Pancreas (tissue), 10 donors: ENCODE data around the gene VCP. TPM values are rescaled to one million over a fixed set of nuclear protein-coding genes. Genes with fewer than 3 reads are reported as not detected.
A peak's percentile ranks its signal among the peaks of the same experiment; 100 is the strongest.

Source experiments
- ATAC-seq, 4 donors: fragments of 200-7000 bp; cut with Tn5 transposase; one replicate each; pipeline versions ENCODE4 v1.8.0 to v1.9.1; 2020; ENCODE audit warnings: mild to moderate bottlenecking in 4 of 4, moderate library complexity in 4 of 4
- DNase-seq, 6 donors: peaks; one replicate each; pipeline ENCODE4 v3.0.0-alpha.2; 2020
- FAIRE-seq: peaks from 2 replicates; lab custom pipeline; 2012; peaks lifted over from hg19 to GRCh38; lab: Jason Lieb, UNC
- H3K27ac ChIP-seq, 4 donors: fragments of 200-600 bp; sonication (generic); 1 replicate in 3 of 4; 2 replicates in 1 of 4; pipeline versions ENCODE4 v1.5.0 to v1.8.0; 2020
- H3K27me3 ChIP-seq, 4 donors: fragments of 200-600 bp; one replicate each; pipeline ENCODE4 v1.8.0; 2021
- H3K36me3 ChIP-seq, 3 donors: fragments of 200-600 bp; sonication (generic) in 1 of 3; one replicate each; pipeline versions ENCODE4 v1.5.0 to v1.8.0; 2020 to 2021
- H3K4me1 ChIP-seq, 3 donors: fragments of 200-600 bp; one replicate each; pipeline ENCODE4 v1.8.0; 2021
- H3K4me3 ChIP-seq, 4 donors: fragments of 200-600 bp; sonication (generic) in 2 of 4; one replicate each; pipeline versions ENCODE4 v1.5.0 to v1.8.0; 2020 to 2021
- H3K9me3 ChIP-seq, 4 donors: fragments of 200-600 bp; one replicate each; pipeline ENCODE4 v1.8.0; 2021
- CTCF ChIP-seq, 4 donors: fragments of 200-600 bp; sonication (generic) in 3 of 4; IDR thresholded peaks; one replicate each; pipeline versions ENCODE4 v1.5.0 to v1.8.0; 2021; ENCODE audit warnings: antibody characterized with exemption in 4 of 4
- WGBS, 2 donors: extraction: QIAGEN DNeasy Blood & Tissue Kit; methylation state at CpG; one replicate each; pipeline ENCODE4 v1.1.7; 2013; 5-methylcytosine and 5-hydroxymethylcytosine counted together
- intact Hi-C, 3 donors: fragments of 100-400 bp; cut with DNase I; formaldehyde crosslinking; loops; one replicate each; pipeline versions ENCODE4 v1.11.1 to v1.14.2; 2022
- polyA plus RNA-seq, 2 donors: library from polyadenylated mRNA; stranded (reverse); fragments of 200-250 nt; gene quantifications; one replicate each; pipeline ENCODE4 v1.2.3, GENCODE V29; 2013
- total RNA-seq, 6 donors: library from RNA; stranded (reverse); fragmentation: NEBNext Ultra II Directional in 4 of 6; extraction: Animal tissue kit (Norgen Biotek cat#: 25700) in 4 of 6; gene quantifications; one replicate each; pipeline versions ENCODE4 v1.2.1 to v1.2.4, GENCODE V29; 2021 to 2023
- donor health status: healthy with polysubstance abuse.
- donor health status: DM: no; HTN: no; CAD: no; lungs with moderate emphysema.
- donor health status: DM: no; HTN: no; CAD: no.
- donor health status: control.
- donor health status: control.
- donor health status: Bipolar disorder and iron deficiency.
- donor health status: DM: yes; HTN: yes; CAD: no.
- donor health status: DM: no; HTN: no; CAD: no.
- donor health status: DM: no; HTN: no; CAD: no.
- donor health status: DM: yes; HTN: yes; CAD: no.

Gene VCP
- total and polyA plus RNA-seq, 8 donors: 32.5 to 104 (median 57.3) TPM

- H3K4me3 ChIP-seq: peak overlapping the region in 1 of 4 donors; percentile 77
- intact Hi-C loops: no loop called here
- DNase-seq (peak in 2 of 6 donors; percentile 48 to 55), FAIRE-seq (no peak), ATAC-seq (no peak)
- no peaks in the 10 kb centered on the region for H3K27me3 ChIP-seq
- 29 to 43% methylated on average over 3 of the region's 3 CpGs for WGBS, 2 donors
- peaks cover 0 to 9% (median 0%) of the 10 kb centered on the region in 3 donors for H3K36me3 ChIP-seq
- peak overlapping the region in 1 of 4 donors; percentile 72 for H3K27ac ChIP-seq
- H3K9me3 ChIP-seq: no peaks in the 10 kb centered on the region
- no peak for TF ChIP-seq CTCF (IDR thresholded peaks at IDR 0.05)
- peaks cover 0 to 27% (median 15%) of the 10 kb centered on the region in 3 donors for H3K4me1 ChIP-seq
Measured at GRCh38 chr9:35110327-35110761, 37.9 kb upstream of the VCP start.

- intact Hi-C loops: no loop called here
Measured at GRCh38 chr9:35108946-35109575, 36.6 kb upstream of the VCP start.

GRCh38 chr9:35108461-35108860, 36.0 kb upstream of the VCP start:
- Histone ChIP-seq H3K27me3 (no peaks in the 10 kb centered on the region), H3K36me3 (peaks cover 0 to 9% (median 0%) of the 10 kb centered on the region in 3 donors), H3K9me3 (no peaks in the 10 kb centered on the region), H3K4me1 (peaks cover 0 to 16% (median 7%) of the 10 kb centered on the region in 3 donors), H3K4me3 (no peak overlapping the region), H3K27ac (no peak overlapping the region)
- FAIRE-seq: no peak
- WGBS, 2 donors: 92% methylated on average over 6 of the region's 6 CpGs
- no peak for ATAC-seq
- TF ChIP-seq CTCF (IDR thresholded peaks at IDR 0.05): no peak
- DNase-seq: no peak
- intact Hi-C loops: no loop called here

More at GRCh38 chr9:35108946-35109575, 36.6 kb upstream of the VCP start:
- Histone ChIP-seq H3K27me3 (no peaks in the 10 kb centered on the region), H3K4me1 (peaks cover 0 to 18% (median 8%) of the 10 kb centered on the region in 3 donors), H3K36me3 (peaks cover 0 to 9% (median 0%) of the 10 kb centered on the region in 3 donors), H3K27ac (no peak overlapping the region), H3K4me3 (no peak overlapping the region), H3K9me3 (no peaks in the 10 kb centered on the region)
- WGBS, 2 donors: 56 to 73% methylated on average over 7 to 8 of the region's 8 CpGs
- FAIRE-seq: no peak
- no peak for ATAC-seq
- DNase-seq: peak in 1 of 6 donors; percentile 8
- TF ChIP-seq CTCF (IDR thresholded peaks at IDR 0.05): no peak

- Histone ChIP-seq H3K36me3 (peaks cover 0 to 9% (median 0%) of the 10 kb centered on the region in 3 donors), H3K4me3 (no peak overlapping the region), H3K9me3 (no peaks in the 10 kb centered on the region), H3K4me1 (peaks cover 0 to 19% (median 7%) of the 10 kb centered on the region in 3 donors), H3K27me3 (no peaks in the 10 kb centered on the region), H3K27ac (no peak overlapping the region)
- FAIRE-seq (no peak), DNase-seq (peak in 2 of 6 donors; percentile 13 to 78), ATAC-seq (no peak)
- intact Hi-C loops: no loop called here
- TF ChIP-seq CTCF (IDR thresholded peaks at IDR 0.05): no peak
- WGBS, 2 donors: 80 to 84% methylated on average over 18 of the region's 18 CpGs
Measured at GRCh38 chr9:35107297-35108290, 35.2 kb upstream of the VCP start.
